ENCODE measurements around the gene SMARCAL1. TPM values are rescaled to one million over a fixed set of nuclear protein-coding genes. Genes with fewer than 3 reads are reported as not detected.

SMARCAL1 gene
- total RNA-seq, 1 experiment from 2014 or later, result 6.5 TPM

- in situ Hi-C loops (cut with HindIII; ENCODE audit: low pct_unique_long_range_greater_than_20kb, low sequenced_read_pairs), result no loop called here
- DNase-seq (ENCODE audit: low read depth, low spot score), result no peak
Observed at GRCh38 chr2:216388046-216388884, 24.0 kb upstream of the SMARCAL1 start.

GRCh38 chr2:216389570-216389969, 22.7 kb upstream of the SMARCAL1 start:
- DNase-seq (ENCODE audit: low read depth, low spot score), result no peak
- in situ Hi-C loops (cut with HindIII; ENCODE audit: low pct_unique_long_range_greater_than_20kb, low sequenced_read_pairs), result no loop called here

- peak; percentile 2 for DNase-seq (ENCODE audit: low read depth, low spot score)
- in situ Hi-C loops (cut with HindIII; ENCODE audit: low pct_unique_long_range_greater_than_20kb, low sequenced_read_pairs), result no loop called here
Observed at GRCh38 chr2:216391401-216391800, 20.9 kb upstream of the SMARCAL1 start.

GRCh38 chr2:216392018-216392562, 20.2 kb upstream of the SMARCAL1 start:
- in situ Hi-C loops (cut with HindIII; ENCODE audit: low pct_unique_long_range_greater_than_20kb, low sequenced_read_pairs), result no loop called here
- DNase-seq (ENCODE audit: low read depth, low spot score), result no peak

- in situ Hi-C loops (cut with HindIII; ENCODE audit: low pct_unique_long_range_greater_than_20kb, low sequenced_read_pairs), result no loop called here
- no peak for DNase-seq (ENCODE audit: low read depth, low spot score)
Observed at GRCh38 chr2:216392945-216393840, 19.1 kb upstream of the SMARCAL1 start.

- in situ Hi-C loops (cut with HindIII; ENCODE audit: low pct_unique_long_range_greater_than_20kb, low sequenced_read_pairs), result no loop called here
- DNase-seq (ENCODE audit: low read depth, low spot score), result no peak
Observed at GRCh38 chr2:216394881-216395280, 17.4 kb upstream of the SMARCAL1 start.

GRCh38 chr2:216399621-216400020, 12.7 kb upstream of the SMARCAL1 start:
- in situ Hi-C loops (cut with HindIII; ENCODE audit: low pct_unique_long_range_greater_than_20kb, low sequenced_read_pairs), result no loop called here
- no peak for DNase-seq (ENCODE audit: low read depth, low spot score)

GRCh38 chr2:216402751-216403150, 9.5 kb upstream of the SMARCAL1 start:
- in situ Hi-C loops (cut with HindIII; ENCODE audit: low pct_unique_long_range_greater_than_20kb, low sequenced_read_pairs), result no loop called here
- no peak for DNase-seq (ENCODE audit: low read depth, low spot score)

- DNase-seq (ENCODE audit: low read depth, low spot score), result peak; percentile 54
- in situ Hi-C loops (cut with HindIII; ENCODE audit: low pct_unique_long_range_greater_than_20kb, low sequenced_read_pairs), result no loop called here
Observed at GRCh38 chr2:216404010-216404618, 8.2 kb upstream of the SMARCAL1 start.

GRCh38 chr2:216405588-216405987, 6.7 kb upstream of the SMARCAL1 start:
- DNase-seq (ENCODE audit: low read depth, low spot score), result no peak
- in situ Hi-C loops (cut with HindIII; ENCODE audit: low pct_unique_long_range_greater_than_20kb, low sequenced_read_pairs), result no loop called here

- DNase-seq (ENCODE audit: low read depth, low spot score), result no peak
- in situ Hi-C loops (cut with HindIII; ENCODE audit: low pct_unique_long_range_greater_than_20kb, low sequenced_read_pairs), result no loop called here
Observed at GRCh38 chr2:216406826-216407225, 5.5 kb upstream of the SMARCAL1 start.

- DNase-seq (ENCODE audit: low read depth, low spot score), result no peak
- in situ Hi-C loops (cut with HindIII; ENCODE audit: low pct_unique_long_range_greater_than_20kb, low sequenced_read_pairs), result no loop called here
Observed at GRCh38 chr2:216408426-216409290, 3.6 kb upstream of the SMARCAL1 start.

- DNase-seq (ENCODE audit: low read depth, low spot score), result no peak
- in situ Hi-C loops (cut with HindIII; ENCODE audit: low pct_unique_long_range_greater_than_20kb, low sequenced_read_pairs), result no loop called here
Observed at GRCh38 chr2:216410550-216410949, 1.7 kb upstream of the SMARCAL1 start.

- in situ Hi-C loops (cut with HindIII; ENCODE audit: low pct_unique_long_range_greater_than_20kb, low sequenced_read_pairs), result no loop called here
- DNase-seq (ENCODE audit: low read depth, low spot score), result no peak
Observed at GRCh38 chr2:216413882-216414281, 1.6 kb downstream of the SMARCAL1 start.

- no peak for DNase-seq (ENCODE audit: low read depth, low spot score)
- in situ Hi-C loops (cut with HindIII; ENCODE audit: low pct_unique_long_range_greater_than_20kb, low sequenced_read_pairs), result no loop called here
Observed at GRCh38 chr2:216414772-216415319, 2.6 kb downstream of the SMARCAL1 start.

GRCh38 chr2:216415541-216415940, 3.3 kb downstream of the SMARCAL1 start:
- in situ Hi-C loops (cut with HindIII; ENCODE audit: low pct_unique_long_range_greater_than_20kb, low sequenced_read_pairs), result no loop called here
- no peak for DNase-seq (ENCODE audit: low read depth, low spot score)
